Neural progenitor cell (in vitro differentiated cells): ENCODE measurements around the gene MGLL.

ENCODE experiments used
- EZH2phosphoT487 ChIP-seq: fragments of 200-600 bp; sonication (generic); IDR thresholded peaks from 2 replicates; pipeline ENCODE4 v1.6.1; 2017; ENCODE audit warnings: antibody characterized with exemption
- TF ChIP-seq, protein P1 (sequence below): fragments of 200-600 bp; sonication (generic); IDR thresholded peaks from 2 replicates; pipeline ENCODE4 v1.5.1; 2017; ENCODE audit warnings: antibody characterized with exemption, mild to moderate bottlenecking

GRCh38 chr3:127689266-127689860 lies 133.0 kb downstream of the MGLL start:
- TF ChIP-seq, protein P1, sequence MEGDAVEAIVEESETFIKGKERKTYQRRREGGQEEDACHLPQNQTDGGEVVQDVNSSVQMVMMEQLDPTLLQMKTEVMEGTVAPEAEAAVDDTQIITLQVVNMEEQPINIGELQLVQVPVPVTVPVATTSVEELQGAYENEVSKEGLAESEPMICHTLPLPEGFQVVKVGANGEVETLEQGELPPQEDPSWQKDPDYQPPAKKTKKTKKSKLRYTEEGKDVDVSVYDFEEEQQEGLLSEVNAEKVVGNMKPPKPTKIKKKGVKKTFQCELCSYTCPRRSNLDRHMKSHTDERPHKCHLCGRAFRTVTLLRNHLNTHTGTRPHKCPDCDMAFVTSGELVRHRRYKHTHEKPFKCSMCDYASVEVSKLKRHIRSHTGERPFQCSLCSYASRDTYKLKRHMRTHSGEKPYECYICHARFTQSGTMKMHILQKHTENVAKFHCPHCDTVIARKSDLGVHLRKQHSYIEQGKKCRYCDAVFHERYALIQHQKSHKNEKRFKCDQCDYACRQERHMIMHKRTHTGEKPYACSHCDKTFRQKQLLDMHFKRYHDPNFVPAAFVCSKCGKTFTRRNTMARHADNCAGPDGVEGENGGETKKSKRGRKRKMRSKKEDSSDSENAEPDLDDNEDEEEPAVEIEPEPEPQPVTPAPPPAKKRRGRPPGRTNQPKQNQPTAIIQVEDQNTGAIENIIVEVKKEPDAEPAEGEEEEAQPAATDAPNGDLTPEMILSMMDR, result no peak
- TF ChIP-seq EZH2phosphoT487, result no peak
